H1 (cell line): ENCODE data around the gene BASP1. TPM values are rescaled to one million over a fixed set of nuclear protein-coding genes. Genes with fewer than 3 reads are reported as not detected.

Source experiments
- CTCF ChIA-PET: fragments of 300-600 bp; sonication (Branson Sonifier 250); formaldehyde crosslinking; loops from one replicate; lab custom pipeline; 2021; ENCODE audit not compliant: partially characterized antibody; lab: Charles Lee
- POLR2A ChIA-PET: fragments of 300-600 bp; sonication (Branson Sonifier 250); formaldehyde crosslinking; loops from one replicate; lab custom pipeline; 2021; ENCODE audit warnings: inconsistent platforms; ENCODE audit not compliant: partially characterized antibody; lab: Charles Lee
- DNase-seq, 2 experiments: peaks; one replicate each; pipeline versions ENCODE4 v3.0.0 to v3.0.0-alpha.2; 2010 to 2022; ENCODE audit warnings: low spot score in 2 of 2, low read depth in 1 of 2, mixed read lengths in 1 of 2
- FAIRE-seq: peaks from 2 replicates; lab custom pipeline; 2011; peaks lifted over from hg19 to GRCh38; lab: Jason Lieb, UNC
- H2AFZ ChIP-seq: 2 replicates; pipeline ENCODE4 v1.8.1; 2012; ENCODE audit warnings: low read length, inconsistent platforms
- H2AK5ac ChIP-seq: 2 replicates; pipeline ENCODE4 v1.6.1; 2013; ENCODE audit warnings: low read depth, low read length
- H2BK120ac ChIP-seq: replicated peaks from 2 replicates; pipeline ENCODE3; 2013; ENCODE audit warnings: low read depth, low read length, inconsistent platforms
- H2BK12ac ChIP-seq: 2 replicates; pipeline ENCODE4 v1.6.1; 2013; ENCODE audit warnings: low read depth, low read length
- H2BK15ac ChIP-seq: 2 replicates; pipeline ENCODE4 v1.6.1; 2013; ENCODE audit warnings: low read length
- H2BK20ac ChIP-seq: 2 replicates; pipeline ENCODE4 v1.6.1; 2013; ENCODE audit warnings: low read length
- H2BK5ac ChIP-seq: 2 replicates; pipeline ENCODE4 v1.6.1; 2013; ENCODE audit warnings: low read depth, low read length
- H3K14ac ChIP-seq: 2 replicates; pipeline ENCODE4 v1.6.1; 2013; ENCODE audit warnings: inconsistent platforms; ENCODE audit not compliant: insufficient read length
- H3K18ac ChIP-seq: 2 replicates; pipeline ENCODE4 v1.6.1; 2013; ENCODE audit warnings: low read length; ENCODE audit errors: extremely low read depth
- H3K23ac ChIP-seq: 2 replicates; pipeline ENCODE4 v1.6.1; 2013; ENCODE audit warnings: inconsistent platforms; ENCODE audit not compliant: insufficient read length
- H3K23me2 ChIP-seq: 2 replicates; pipeline ENCODE4 v1.6.1; 2013; ENCODE audit warnings: low read depth, low read length
- H3K27ac ChIP-seq: 2 replicates; pipeline ENCODE4 v1.6.1; 2011; ENCODE audit warnings: low read depth, low read length, inconsistent platforms
- H3K27me3 ChIP-seq, 4 experiments: replicated peaks in 1 of 4; 1 replicate in 1 of 4; 2 replicates in 3 of 4; pipeline versions ENCODE4 v1.6.1 to v1.8.1; 2011 to 2013; ENCODE audit warnings: low read length in 3 of 4, mild to moderate bottlenecking in 3 of 4, inconsistent platforms in 2 of 4, mixed read lengths in 2 of 4, moderate library complexity in 1 of 4; ENCODE audit not compliant: control insufficient read depth in 3 of 4, insufficient read depth in 3 of 4; ENCODE audit errors: extremely low read depth in 1 of 4
- H3K36me3 ChIP-seq, 4 experiments: 2 replicates each; pipeline versions ENCODE4 v1.6.1 to v1.8.1; 2011 to 2013; ENCODE audit warnings: mild to moderate bottlenecking in 4 of 4, low read length in 3 of 4, moderate library complexity in 2 of 4, control low read depth in 1 of 4, inconsistent platforms in 1 of 4; ENCODE audit not compliant: insufficient read depth in 4 of 4, control insufficient read depth in 2 of 4
- H3K4ac ChIP-seq: replicated peaks from 2 replicates; pipeline ENCODE3; 2013; ENCODE audit warnings: low read length, low read depth, mixed read lengths, inconsistent platforms; ENCODE audit not compliant: insufficient read length
- H3K4me1 ChIP-seq, 4 experiments: replicated peaks in 1 of 4; 1 replicate in 1 of 4; 2 replicates in 3 of 4; pipeline versions ENCODE4 v1.6.1 to v1.8.1; 2011 to 2013; ENCODE audit warnings: low read length in 3 of 4, inconsistent platforms in 2 of 4, mixed read lengths in 1 of 4; ENCODE audit not compliant: insufficient read depth in 4 of 4, control insufficient read depth in 3 of 4
- H3K4me2 ChIP-seq, 2 experiments: 2 replicates each; pipeline versions ENCODE4 v1.6.1 to v1.8.1; 2011 to 2013; ENCODE audit warnings: low read depth in 2 of 2, low read length in 2 of 2, control low read depth in 1 of 2, inconsistent platforms in 1 of 2, mild to moderate bottlenecking in 1 of 2; ENCODE audit not compliant: insufficient read depth in 1 of 2
- H3K4me3 ChIP-seq, 4 experiments: fragments of 200-600, 300-600 bp in 1 of 4; sonication (generic), shearing (Covaris generic), sonication (Bioruptor Twin) in 1 of 4; 2 replicates each; pipeline versions ENCODE4 v1.5.1 to v1.8.1; 2011 to 2016; ENCODE audit warnings: low read length in 4 of 4, low read depth in 3 of 4, control low read depth in 2 of 4, inconsistent platforms in 2 of 4, mild to moderate bottlenecking in 2 of 4, mixed read lengths in 1 of 4, moderate library complexity in 1 of 4; ENCODE audit not compliant: insufficient read depth in 2 of 4; ENCODE audit errors: extremely low read depth in 1 of 4
- H3K56ac ChIP-seq: replicated peaks from 2 replicates; pipeline ENCODE3; 2013; ENCODE audit warnings: low read depth, mild to moderate bottlenecking, mixed read lengths, low read length, inconsistent platforms; ENCODE audit not compliant: insufficient read length
- H3K79me1 ChIP-seq: 2 replicates; pipeline ENCODE4 v1.6.1; 2013; ENCODE audit warnings: low read depth, low read length, control low read depth
- H3K79me2 ChIP-seq, 2 experiments: 2 replicates each; pipeline versions ENCODE4 v1.6.1 to v1.8.1; 2012 to 2013; ENCODE audit warnings: low read length in 2 of 2, mild to moderate bottlenecking in 2 of 2, inconsistent platforms in 1 of 2; ENCODE audit not compliant: insufficient read depth in 2 of 2, control insufficient read depth in 1 of 2
- H3K9ac ChIP-seq, 4 experiments: replicated peaks in 1 of 4; 1 replicate in 1 of 4; 2 replicates in 3 of 4; pipeline versions ENCODE4 v1.6.1 to v1.8.1; 2011 to 2013; ENCODE audit warnings: low read depth in 3 of 4, low read length in 3 of 4, control low read depth in 2 of 4, mild to moderate bottlenecking in 2 of 4, moderate library complexity in 2 of 4, inconsistent platforms in 1 of 4; ENCODE audit errors: extremely low read depth in 1 of 4
- H3K9me3 ChIP-seq, 2 experiments: 2 replicates each; pipeline versions ENCODE4 v1.6.1 to v1.8.1; 2012 to 2013; ENCODE audit warnings: mild to moderate bottlenecking in 2 of 2, moderate library complexity in 2 of 2, control low read depth in 1 of 2, inconsistent platforms in 1 of 2, low read depth in 1 of 2, low read length in 1 of 2, mixed read lengths in 1 of 2; ENCODE audit not compliant: insufficient read depth in 2 of 2
- H4K20me1 ChIP-seq, 2 experiments: replicated peaks in 1 of 2; 2 replicates each; pipeline versions ENCODE3 to v1.8.1; 2011 to 2013; ENCODE audit warnings: inconsistent platforms in 2 of 2, low read length in 2 of 2, mild to moderate bottlenecking in 1 of 2; ENCODE audit not compliant: insufficient read depth in 2 of 2, control insufficient read depth in 1 of 2
- H4K5ac ChIP-seq: 2 replicates; pipeline ENCODE4 v1.6.1; 2013; ENCODE audit warnings: low read length, low read depth, mixed read lengths, inconsistent platforms; ENCODE audit not compliant: insufficient read length
- H4K8ac ChIP-seq: 2 replicates; pipeline ENCODE4 v1.8.0; 2013; ENCODE audit warnings: mild to moderate bottlenecking, moderate library complexity, low read length, inconsistent platforms; ENCODE audit not compliant: insufficient read depth; ENCODE audit errors: extremely low read depth
- H4K91ac ChIP-seq: replicated peaks from 2 replicates; pipeline ENCODE3; 2013; ENCODE audit warnings: low read length, mixed read lengths, inconsistent platforms; ENCODE audit not compliant: insufficient read length
- BACH1 ChIP-seq: IDR thresholded peaks from 2 replicates; pipeline ENCODE4 v1.6.1; 2012; ENCODE audit warnings: low read length, improper control_type of control experiment
- MAFK ChIP-seq: IDR thresholded peaks from 2 replicates; pipeline ENCODE4 v1.6.1; 2012; ENCODE audit warnings: low read depth, mild to moderate bottlenecking, improper control_type of control experiment, low read length
- SUZ12 ChIP-seq: fragments of 200-600 bp; sonication (generic); IDR thresholded peaks from 2 replicates; pipeline ENCODE4 v1.6.1; 2012; ENCODE audit warnings: mild to moderate bottlenecking, inconsistent platforms, low read length, moderate library complexity, mixed read lengths
- WGBS, 2 experiments: shearing (Covaris generic) in 1 of 2; methylation state at CpG; one replicate each; pipeline versions ENCODE4 v1.1.6 to v1.1.7; 2013 to 2015; ENCODE audit warnings: low lambda C conversion rate in 2 of 2, mixed read lengths in 2 of 2, inconsistent platforms in 1 of 2, low coverage in 1 of 2, missing lambda C conversion rate in 1 of 2; ENCODE audit not compliant: insufficient replicate concordance in 2 of 2, insufficient coverage in 1 of 2, insufficient read length in 1 of 2; ENCODE audit errors: extremely low coverage in 1 of 2, missing lambda C conversion rate in 1 of 2; 5-methylcytosine and 5-hydroxymethylcytosine counted together
- polyA plus RNA-seq, 7 experiments: library from polyadenylated mRNA; depleted of rRNA in 3 of 7; stranded (reverse) in 5 of 7; unstranded in 2 of 7; fragments of >200 nt in 5 of 7; fragments of 200-250 nt in 2 of 7; gene quantifications; 1 replicate in 5 of 7; 2 replicates in 1 of 7; 4 replicates in 1 of 7; pipeline versions ENCODE4 v1.2.1 to v1.2.3, GENCODE V29; 2011 to 2013; ENCODE audit warnings: missing spikeins in 2 of 7, mixed read lengths in 2 of 7
- total RNA-seq: library from RNA; stranded (reverse); fragmentation: NEBNext Ultra II Directional; extraction: Animal tissue kit (Norgen Biotek cat#: 25700); gene quantifications from 2 replicates; pipeline ENCODE4 v1.2.1, GENCODE V29; 2021

BASP1 gene
- total and polyA plus RNA-seq, 2 of the 8 experiments (the other 6 are each of a cell fraction or from before 2014, with no cell fraction given), result 95.2 to 104 TPM

GRCh38 chr5:17315710-17316221 lies 98.3 kb downstream of the BASP1 start:
- Histone ChIP-seq H3K4me3 (no peak overlapping the region), H3K36me3 (no peaks in the 10 kb centered on the region), H3K9me3 (no peaks in the 10 kb centered on the region), H4K8ac (no peak overlapping the region), H3K4ac (no peak overlapping the region), H4K20me1 (no peaks in the 10 kb centered on the region), H3K56ac (no peak overlapping the region), H4K5ac (no peak overlapping the region), H3K23ac (no peak overlapping the region), H4K91ac (no peak overlapping the region), H3K79me2 (no peaks in the 10 kb centered on the region), H2AK5ac (no peak overlapping the region), H3K27me3 (no peaks in the 10 kb centered on the region), H3K79me1 (no peaks in the 10 kb centered on the region), H3K23me2 (no peaks in the 10 kb centered on the region), H2AFZ (no peak overlapping the region), H2BK15ac (no peak overlapping the region), H2BK5ac (no peak overlapping the region), H3K9ac (no peak overlapping the region), H3K14ac (no peak overlapping the region), H3K18ac (no peak overlapping the region), H2BK20ac (no peak overlapping the region; the same call in 1 of the 2 replicates), H3K27ac (no peak overlapping the region), H2BK120ac (no peak overlapping the region), H2BK12ac (no peak overlapping the region), H3K4me2 (no peak overlapping the region), H3K4me1 (no peaks in the 10 kb centered on the region; a peak in 1 of 7 replicates)
- TF ChIP-seq MAFK (peak; percentile 64), BACH1 (peak; percentile 83; the same call in 1 of the 2 replicates), SUZ12 (no peak)
- ChIA-PET POLR2A (no interaction called here), CTCF (interaction anchor here (0.6 to 1.0 kb wide), 4 partner anchors 22 to 141 kb away, joined by 3 to 5 read pairs (median 4); no protein-coding TSS in a partner anchor)
- DNase-seq (no peak), FAIRE-seq (no peak)
- WGBS, 2 experiments, result 87% methylated on average over 10 of the region's 11 CpGs; no CpG with 5 or more reads in 1 of the 2 experiments
